WTC11 (cell line): ENCODE measurements around the gene CSF1R.

ENCODE experiments used
- CBFB ChIP-seq: sonication (generic); formaldehyde crosslinking; IDR thresholded peaks from 2 replicates; pipeline ENCODE4 v1.8.1; 2022; ENCODE audit warnings: mild to moderate bottlenecking, low read depth, missing genetic modification reagents
- GABPB1 ChIP-seq: sonication (generic); formaldehyde crosslinking; IDR thresholded peaks from 2 replicates; pipeline ENCODE4 v1.8.1; 2023; ENCODE audit warnings: mild to moderate bottlenecking, missing genetic modification reagents
- GTF2I ChIP-seq: fragments of 250-450 bp; sonication (Bioruptor Pico); conservative IDR thresholded peaks from 2 replicates; pipeline ENCODE4 v1.4.0; 2021; ENCODE audit warnings: mild to moderate bottlenecking
- PRRX2 ChIP-seq: fragments of 250-450 bp; sonication (Bioruptor Pico); IDR thresholded peaks from 2 replicates; pipeline ENCODE4 v1.8.0; 2021; ENCODE audit warnings: mild to moderate bottlenecking
- TP53 ChIP-seq: sonication (generic); formaldehyde crosslinking; IDR thresholded peaks from 2 replicates; pipeline ENCODE4 v1.8.1; 2023; ENCODE audit warnings: mild to moderate bottlenecking, missing genetic modification reagents
- ZNF138 ChIP-seq: sonication (generic); formaldehyde crosslinking; conservative IDR thresholded peaks from 2 replicates; pipeline ENCODE4 v1.8.1; 2022; ENCODE audit warnings: mild to moderate bottlenecking, moderate library complexity, missing genetic modification reagents
- ZNF423 ChIP-seq: fragments of 250-450 bp; sonication (Bioruptor Pico); IDR thresholded peaks from 2 replicates; pipeline ENCODE4 v2.1.2; 2022; ENCODE audit warnings: mild to moderate bottlenecking, moderate library complexity
- TF ChIP-seq, protein P1 (sequence below): sonication (generic); formaldehyde crosslinking; conservative IDR thresholded peaks from 2 replicates; pipeline ENCODE4 v1.8.1; 2023; ENCODE audit warnings: mild to moderate bottlenecking, low read depth, missing genetic modification reagents, moderate library complexity
- TF ChIP-seq, protein P2 (sequence below): fragments of 200-600 bp; IDR thresholded peaks from 2 replicates; pipeline ENCODE4 v1.8.0; 2022; ENCODE audit warnings: antibody characterized with exemption
- TF ChIP-seq, protein P3 (sequence below): sonication (generic); formaldehyde crosslinking; IDR thresholded peaks from 2 replicates; pipeline ENCODE4 v1.8.1; 2022; ENCODE audit warnings: low read depth, missing genetic modification reagents, borderline replicate concordance
- TF ChIP-seq, protein P4 (sequence below): sonication (generic); formaldehyde crosslinking; IDR thresholded peaks from 2 replicates; pipeline ENCODE4 v1.8.1; 2022; ENCODE audit warnings: mild to moderate bottlenecking, missing genetic modification reagents, moderate library complexity, borderline replicate concordance
- TF ChIP-seq, protein P5 (sequence below): sonication (generic); formaldehyde crosslinking; IDR thresholded peaks from 2 replicates; pipeline ENCODE4 v1.8.0; 2022; ENCODE audit warnings: mild to moderate bottlenecking, missing genetic modification reagents
- TF ChIP-seq, protein P6 (sequence below): sonication (generic); formaldehyde crosslinking; IDR thresholded peaks from 2 replicates; pipeline ENCODE4 v1.8.0; 2022; ENCODE audit warnings: missing genetic modification reagents
- TF ChIP-seq, protein P7 (sequence below): sonication (generic); formaldehyde crosslinking; IDR thresholded peaks from 2 replicates; pipeline ENCODE4 v1.8.0; 2022; ENCODE audit warnings: mild to moderate bottlenecking, missing genetic modification reagents

DNA sequence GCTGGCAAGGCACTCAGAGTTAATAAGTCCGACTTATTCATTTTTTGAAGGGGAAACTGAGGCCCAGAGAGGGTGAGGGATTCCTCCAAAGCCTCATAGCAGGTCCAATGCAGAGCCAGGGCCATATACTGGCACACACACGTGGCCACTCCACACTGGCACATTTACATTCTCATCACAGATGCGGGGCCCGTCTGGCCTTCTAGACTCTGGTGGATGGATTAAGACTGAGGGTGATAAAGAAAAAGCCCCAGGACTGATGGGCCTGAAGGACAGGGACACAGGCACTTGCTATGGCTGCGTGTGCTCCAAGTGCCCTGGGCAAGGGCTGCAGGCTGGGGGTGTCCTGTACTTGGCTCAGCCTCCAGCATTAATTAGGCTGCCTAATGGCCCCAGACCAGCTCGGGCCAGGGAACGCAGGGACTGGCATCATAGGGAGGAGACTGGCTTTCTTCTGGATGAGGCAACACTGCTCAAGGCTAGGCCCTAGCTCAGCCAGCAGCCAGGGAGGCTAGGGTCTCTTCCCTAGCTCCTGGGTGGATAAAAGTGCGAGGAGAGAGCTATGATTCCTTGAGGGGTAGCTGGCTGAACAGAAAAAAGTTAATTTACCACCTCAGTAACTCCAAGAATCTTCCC is 28.5 kb upstream of the CSF1R start:
- TF ChIP-seq TP53 (CRISPR knock-in tag), result no peak
- no peak for TF ChIP-seq GABPB1 (CRISPR knock-in tag)
- TF ChIP-seq, protein P1, sequence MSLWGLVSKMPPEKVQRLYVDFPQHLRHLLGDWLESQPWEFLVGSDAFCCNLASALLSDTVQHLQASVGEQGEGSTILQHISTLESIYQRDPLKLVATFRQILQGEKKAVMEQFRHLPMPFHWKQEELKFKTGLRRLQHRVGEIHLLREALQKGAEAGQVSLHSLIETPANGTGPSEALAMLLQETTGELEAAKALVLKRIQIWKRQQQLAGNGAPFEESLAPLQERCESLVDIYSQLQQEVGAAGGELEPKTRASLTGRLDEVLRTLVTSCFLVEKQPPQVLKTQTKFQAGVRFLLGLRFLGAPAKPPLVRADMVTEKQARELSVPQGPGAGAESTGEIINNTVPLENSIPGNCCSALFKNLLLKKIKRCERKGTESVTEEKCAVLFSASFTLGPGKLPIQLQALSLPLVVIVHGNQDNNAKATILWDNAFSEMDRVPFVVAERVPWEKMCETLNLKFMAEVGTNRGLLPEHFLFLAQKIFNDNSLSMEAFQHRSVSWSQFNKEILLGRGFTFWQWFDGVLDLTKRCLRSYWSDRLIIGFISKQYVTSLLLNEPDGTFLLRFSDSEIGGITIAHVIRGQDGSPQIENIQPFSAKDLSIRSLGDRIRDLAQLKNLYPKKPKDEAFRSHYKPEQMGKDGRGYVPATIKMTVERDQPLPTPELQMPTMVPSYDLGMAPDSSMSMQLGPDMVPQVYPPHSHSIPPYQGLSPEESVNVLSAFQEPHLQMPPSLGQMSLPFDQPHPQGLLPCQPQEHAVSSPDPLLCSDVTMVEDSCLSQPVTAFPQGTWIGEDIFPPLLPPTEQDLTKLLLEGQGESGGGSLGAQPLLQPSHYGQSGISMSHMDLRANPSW (CRISPR knock-in tag), result no peak
- TF ChIP-seq, protein P2, sequence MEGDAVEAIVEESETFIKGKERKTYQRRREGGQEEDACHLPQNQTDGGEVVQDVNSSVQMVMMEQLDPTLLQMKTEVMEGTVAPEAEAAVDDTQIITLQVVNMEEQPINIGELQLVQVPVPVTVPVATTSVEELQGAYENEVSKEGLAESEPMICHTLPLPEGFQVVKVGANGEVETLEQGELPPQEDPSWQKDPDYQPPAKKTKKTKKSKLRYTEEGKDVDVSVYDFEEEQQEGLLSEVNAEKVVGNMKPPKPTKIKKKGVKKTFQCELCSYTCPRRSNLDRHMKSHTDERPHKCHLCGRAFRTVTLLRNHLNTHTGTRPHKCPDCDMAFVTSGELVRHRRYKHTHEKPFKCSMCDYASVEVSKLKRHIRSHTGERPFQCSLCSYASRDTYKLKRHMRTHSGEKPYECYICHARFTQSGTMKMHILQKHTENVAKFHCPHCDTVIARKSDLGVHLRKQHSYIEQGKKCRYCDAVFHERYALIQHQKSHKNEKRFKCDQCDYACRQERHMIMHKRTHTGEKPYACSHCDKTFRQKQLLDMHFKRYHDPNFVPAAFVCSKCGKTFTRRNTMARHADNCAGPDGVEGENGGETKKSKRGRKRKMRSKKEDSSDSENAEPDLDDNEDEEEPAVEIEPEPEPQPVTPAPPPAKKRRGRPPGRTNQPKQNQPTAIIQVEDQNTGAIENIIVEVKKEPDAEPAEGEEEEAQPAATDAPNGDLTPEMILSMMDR, result no peak
- TF ChIP-seq, protein P3, sequence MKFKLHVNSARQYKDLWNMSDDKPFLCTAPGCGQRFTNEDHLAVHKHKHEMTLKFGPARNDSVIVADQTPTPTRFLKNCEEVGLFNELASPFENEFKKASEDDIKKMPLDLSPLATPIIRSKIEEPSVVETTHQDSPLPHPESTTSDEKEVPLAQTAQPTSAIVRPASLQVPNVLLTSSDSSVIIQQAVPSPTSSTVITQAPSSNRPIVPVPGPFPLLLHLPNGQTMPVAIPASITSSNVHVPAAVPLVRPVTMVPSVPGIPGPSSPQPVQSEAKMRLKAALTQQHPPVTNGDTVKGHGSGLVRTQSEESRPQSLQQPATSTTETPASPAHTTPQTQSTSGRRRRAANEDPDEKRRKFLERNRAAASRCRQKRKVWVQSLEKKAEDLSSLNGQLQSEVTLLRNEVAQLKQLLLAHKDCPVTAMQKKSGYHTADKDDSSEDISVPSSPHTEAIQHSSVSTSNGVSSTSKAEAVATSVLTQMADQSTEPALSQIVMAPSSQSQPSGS (CRISPR knock-in tag), result no peak
- TF ChIP-seq, protein P4, sequence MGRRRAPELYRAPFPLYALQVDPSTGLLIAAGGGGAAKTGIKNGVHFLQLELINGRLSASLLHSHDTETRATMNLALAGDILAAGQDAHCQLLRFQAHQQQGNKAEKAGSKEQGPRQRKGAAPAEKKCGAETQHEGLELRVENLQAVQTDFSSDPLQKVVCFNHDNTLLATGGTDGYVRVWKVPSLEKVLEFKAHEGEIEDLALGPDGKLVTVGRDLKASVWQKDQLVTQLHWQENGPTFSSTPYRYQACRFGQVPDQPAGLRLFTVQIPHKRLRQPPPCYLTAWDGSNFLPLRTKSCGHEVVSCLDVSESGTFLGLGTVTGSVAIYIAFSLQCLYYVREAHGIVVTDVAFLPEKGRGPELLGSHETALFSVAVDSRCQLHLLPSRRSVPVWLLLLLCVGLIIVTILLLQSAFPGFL (CRISPR knock-in tag), result no peak
- TF ChIP-seq ZNF138, result no peak
- TF ChIP-seq ZNF423 (CRISPR knock-in tag), result no peak
- TF ChIP-seq, protein P5, sequence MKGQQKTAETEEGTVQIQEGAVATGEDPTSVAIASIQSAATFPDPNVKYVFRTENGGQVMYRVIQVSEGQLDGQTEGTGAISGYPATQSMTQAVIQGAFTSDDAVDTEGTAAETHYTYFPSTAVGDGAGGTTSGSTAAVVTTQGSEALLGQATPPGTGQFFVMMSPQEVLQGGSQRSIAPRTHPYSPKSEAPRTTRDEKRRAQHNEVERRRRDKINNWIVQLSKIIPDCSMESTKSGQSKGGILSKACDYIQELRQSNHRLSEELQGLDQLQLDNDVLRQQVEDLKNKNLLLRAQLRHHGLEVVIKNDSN (CRISPR knock-in tag), result no peak
- TF ChIP-seq, protein P6, sequence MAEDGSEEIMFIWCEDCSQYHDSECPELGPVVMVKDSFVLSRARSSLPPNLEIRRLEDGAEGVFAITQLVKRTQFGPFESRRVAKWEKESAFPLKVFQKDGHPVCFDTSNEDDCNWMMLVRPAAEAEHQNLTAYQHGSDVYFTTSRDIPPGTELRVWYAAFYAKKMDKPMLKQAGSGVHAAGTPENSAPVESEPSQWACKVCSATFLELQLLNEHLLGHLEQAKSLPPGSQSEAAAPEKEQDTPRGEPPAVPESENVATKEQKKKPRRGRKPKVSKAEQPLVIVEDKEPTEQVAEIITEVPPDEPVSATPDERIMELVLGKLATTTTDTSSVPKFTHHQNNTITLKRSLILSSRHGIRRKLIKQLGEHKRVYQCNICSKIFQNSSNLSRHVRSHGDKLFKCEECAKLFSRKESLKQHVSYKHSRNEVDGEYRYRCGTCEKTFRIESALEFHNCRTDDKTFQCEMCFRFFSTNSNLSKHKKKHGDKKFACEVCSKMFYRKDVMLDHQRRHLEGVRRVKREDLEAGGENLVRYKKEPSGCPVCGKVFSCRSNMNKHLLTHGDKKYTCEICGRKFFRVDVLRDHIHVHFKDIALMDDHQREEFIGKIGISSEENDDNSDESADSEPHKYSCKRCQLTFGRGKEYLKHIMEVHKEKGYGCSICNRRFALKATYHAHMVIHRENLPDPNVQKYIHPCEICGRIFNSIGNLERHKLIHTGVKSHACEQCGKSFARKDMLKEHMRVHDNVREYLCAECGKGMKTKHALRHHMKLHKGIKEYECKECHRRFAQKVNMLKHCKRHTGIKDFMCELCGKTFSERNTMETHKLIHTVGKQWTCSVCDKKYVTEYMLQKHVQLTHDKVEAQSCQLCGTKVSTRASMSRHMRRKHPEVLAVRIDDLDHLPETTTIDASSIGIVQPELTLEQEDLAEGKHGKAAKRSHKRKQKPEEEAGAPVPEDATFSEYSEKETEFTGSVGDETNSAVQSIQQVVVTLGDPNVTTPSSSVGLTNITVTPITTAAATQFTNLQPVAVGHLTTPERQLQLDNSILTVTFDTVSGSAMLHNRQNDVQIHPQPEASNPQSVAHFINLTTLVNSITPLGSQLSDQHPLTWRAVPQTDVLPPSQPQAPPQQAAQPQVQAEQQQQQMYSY, result no peak
- no peak for TF ChIP-seq CBFB (CRISPR knock-in tag)
- no peak for TF ChIP-seq GTF2I (CRISPR knock-in tag)
- TF ChIP-seq, protein P7, sequence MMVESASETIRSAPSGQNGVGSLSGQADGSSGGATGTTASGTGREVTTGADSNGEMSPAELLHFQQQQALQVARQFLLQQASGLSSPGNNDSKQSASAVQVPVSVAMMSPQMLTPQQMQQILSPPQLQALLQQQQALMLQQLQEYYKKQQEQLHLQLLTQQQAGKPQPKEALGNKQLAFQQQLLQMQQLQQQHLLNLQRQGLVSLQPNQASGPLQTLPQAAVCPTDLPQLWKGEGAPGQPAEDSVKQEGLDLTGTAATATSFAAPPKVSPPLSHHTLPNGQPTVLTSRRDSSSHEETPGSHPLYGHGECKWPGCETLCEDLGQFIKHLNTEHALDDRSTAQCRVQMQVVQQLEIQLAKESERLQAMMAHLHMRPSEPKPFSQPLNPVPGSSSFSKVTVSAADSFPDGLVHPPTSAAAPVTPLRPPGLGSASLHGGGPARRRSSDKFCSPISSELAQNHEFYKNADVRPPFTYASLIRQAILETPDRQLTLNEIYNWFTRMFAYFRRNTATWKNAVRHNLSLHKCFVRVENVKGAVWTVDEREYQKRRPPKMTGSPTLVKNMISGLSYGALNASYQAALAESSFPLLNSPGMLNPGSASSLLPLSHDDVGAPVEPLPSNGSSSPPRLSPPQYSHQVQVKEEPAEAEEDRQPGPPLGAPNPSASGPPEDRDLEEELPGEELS (CRISPR knock-in tag), result no peak
- no peak for TF ChIP-seq PRRX2 (CRISPR knock-in tag)
